Activated CD4-positive, alpha-beta memory T cell treated with anti-CD3 and anti-CD28 coated beads for 36 hours (primary cell): ENCODE results near the gene PSTK. TPM values are rescaled to one million over a fixed set of nuclear protein-coding genes. Genes with fewer than 3 reads are reported as not detected.
A peak's percentile ranks its signal among the peaks of the same experiment; 100 is the strongest.

Experiments used
- CTCF ChIA-PET: fragments of 350-600 bp; sonication (Branson Sonifier 250); formaldehyde crosslinking; loops from one replicate; lab custom pipeline; 2021; ENCODE audit warnings: antibody characterized with exemption, inconsistent platforms; lab: Charles Lee
- POLR2A ChIA-PET: fragments of 350-600 bp; sonication (Branson Sonifier 250); formaldehyde crosslinking; loops from one replicate; lab custom pipeline; 2021; ENCODE audit warnings: antibody characterized with exemption; lab: Charles Lee
- DNase-seq: peaks from one replicate; pipeline ENCODE4 v3.0.0-alpha.2; 2020
- H3K27ac Mint-ChIP-seq: one replicate; pipeline ENCODE4 v1.8.0; 2021; ENCODE audit warnings: mixed read lengths
- H3K27me3 Mint-ChIP-seq: one replicate; pipeline ENCODE4 v1.8.0; 2021; ENCODE audit warnings: mixed read lengths
- H3K36me3 Mint-ChIP-seq: one replicate; pipeline ENCODE4 v1.8.0; 2021; ENCODE audit warnings: mixed read lengths
- H3K4me1 Mint-ChIP-seq: one replicate; pipeline ENCODE4 v1.8.0; 2021; ENCODE audit warnings: low read depth, mixed read lengths
- H3K4me3 Mint-ChIP-seq: one replicate; pipeline ENCODE4 v1.8.0; 2021; ENCODE audit warnings: mild to moderate bottlenecking, mixed read lengths
- H3K9me3 Mint-ChIP-seq: one replicate; pipeline ENCODE4 v1.8.0; 2021; ENCODE audit warnings: mixed read lengths
- intact Hi-C: fragments of 100-400 bp; cut with micrococcal nuclease; formaldehyde crosslinking; loops from one replicate; pipeline ENCODE4 v1.15.1; 2023
- total RNA-seq, 2 experiments: library from RNA; stranded (reverse); gene quantifications; one replicate each; pipeline ENCODE4 v1.2.3, GENCODE V29; 2021

The PSTK gene
- total RNA-seq, 2 experiments from 2014 or later = 3.2 to 3.4 TPM

- H3K4me1 Mint-ChIP-seq = peaks cover 17% of the 10 kb centered on the region
- peaks cover 13% of the 10 kb centered on the region for H3K36me3 Mint-ChIP-seq
- H3K9me3 Mint-ChIP-seq = no peaks in the 10 kb centered on the region
- no peaks in the 10 kb centered on the region for H3K27me3 Mint-ChIP-seq
- H3K27ac Mint-ChIP-seq = no peak overlapping the region
- H3K4me3 Mint-ChIP-seq = no peak overlapping the region
- no peak for DNase-seq
- ChIA-PET CTCF (interaction anchor here (1.7 kb wide), 1 partner anchor 15 kb away, joined by 5 read pairs; no protein-coding TSS in a partner anchor), POLR2A (no interaction called here)
- intact Hi-C loops = no loop called here
These were observed 15.7 kb downstream of the PSTK start for GRCh38 chr10:122995936-122996335.

- intact Hi-C loops = no loop called here
- DNase-seq = no peak
- POLR2A ChIA-PET = no interaction called here
- CTCF ChIA-PET = interaction anchor here (1.0 to 1.4 kb wide), 2 partner anchors 10 to 17 kb away, joined by 3 read pairs; no protein-coding TSS in a partner anchor
- peaks cover 26% of the 10 kb centered on the region for H3K4me1 Mint-ChIP-seq
- H3K27ac Mint-ChIP-seq = peak overlapping the region; percentile 3
- no peaks in the 10 kb centered on the region for H3K9me3 Mint-ChIP-seq
- H3K4me3 Mint-ChIP-seq = no peak overlapping the region
- peaks cover 17% of the 10 kb centered on the region for H3K36me3 Mint-ChIP-seq
- H3K27me3 Mint-ChIP-seq = no peaks in the 10 kb centered on the region
These were observed 17.7 kb downstream of the PSTK start for GRCh38 chr10:122997864-122998263.

- Mint-ChIP-seq H3K27ac (peak overlapping the region; percentile 3), H3K4me1 (peaks cover 26% of the 10 kb centered on the region), H3K27me3 (no peaks in the 10 kb centered on the region), H3K9me3 (no peaks in the 10 kb centered on the region), H3K36me3 (peaks cover 17% of the 10 kb centered on the region), H3K4me3 (no peak overlapping the region)
- ChIA-PET POLR2A (interaction anchor here (0.9 kb wide), 1 partner anchor 9 kb away, joined by 3 read pairs; no protein-coding TSS in a partner anchor), CTCF (interaction anchor here (1.0 to 1.4 kb wide), 2 partner anchors 9 to 18 kb away, joined by 3 read pairs; no protein-coding TSS in a partner anchor)
- no peak for DNase-seq
- intact Hi-C loops = no loop called here
These were observed 18.2 kb downstream of the PSTK start for GRCh38 chr10:122998360-122998917.

GRCh38 chr10:122998934-122999333, 18.7 kb downstream of the PSTK start:
- peaks cover 15% of the 10 kb centered on the region for H3K36me3 Mint-ChIP-seq
- no peak overlapping the region for H3K27ac Mint-ChIP-seq

GRCh38 chr10:122999347-122999746, 19.1 kb downstream of the PSTK start:
- H3K36me3 Mint-ChIP-seq = peaks cover 11% of the 10 kb centered on the region
- ChIA-PET CTCF (interaction anchor here (0.6 to 0.9 kb wide), 2 partner anchors 14 to 633 kb away, joined by 3 read pairs; no protein-coding TSS in a partner anchor), POLR2A (interaction anchor here (0.7 to 0.9 kb wide), 2 partner anchors 8 kb away, joined by 3 read pairs; no protein-coding TSS in a partner anchor)
- no peaks in the 10 kb centered on the region for H3K27me3 Mint-ChIP-seq
- no peaks in the 10 kb centered on the region for H3K9me3 Mint-ChIP-seq
- peaks cover 30% of the 10 kb centered on the region for H3K4me1 Mint-ChIP-seq
- DNase-seq = no peak
- H3K27ac Mint-ChIP-seq = peak overlapping the region; percentile 50
- H3K4me3 Mint-ChIP-seq = no peak overlapping the region
- intact Hi-C loops = no loop called here

More at GRCh38 chr10:122998934-122999333, 18.7 kb downstream of the PSTK start:
- intact Hi-C loops = no loop called here
- no peak for DNase-seq
- POLR2A ChIA-PET = interaction anchor here (0.9 kb wide), 1 partner anchor 9 kb away, joined by 3 read pairs; no protein-coding TSS in a partner anchor
- H3K4me3 Mint-ChIP-seq = no peak overlapping the region
- no peaks in the 10 kb centered on the region for H3K9me3 Mint-ChIP-seq
- peaks cover 28% of the 10 kb centered on the region for H3K4me1 Mint-ChIP-seq
- CTCF ChIA-PET = interaction anchor here (0.9 kb wide), 1 partner anchor 14 kb away, joined by 3 read pairs; no protein-coding TSS in a partner anchor
- no peaks in the 10 kb centered on the region for H3K27me3 Mint-ChIP-seq

GRCh38 chr10:123000155-123000554, 20.0 kb downstream of the PSTK start:
- H3K4me3 Mint-ChIP-seq = no peak overlapping the region
- intact Hi-C loops = loop anchor here (1.0 to 10.0 kb wide), 2 partner anchors 8 to 625 kb away; partner anchors contain the start of genes IKZF5 and PLEKHA1
- no peak for DNase-seq
- no peaks in the 10 kb centered on the region for H3K9me3 Mint-ChIP-seq
- POLR2A ChIA-PET = interaction anchor here (0.7 to 0.8 kb wide), 2 partner anchors 9 to 18 kb away, joined by 3 read pairs; no protein-coding TSS in a partner anchor
- H3K4me1 Mint-ChIP-seq = peaks cover 35% of the 10 kb centered on the region
- H3K36me3 Mint-ChIP-seq = peaks cover 8% of the 10 kb centered on the region
- peak overlapping the region; percentile 66 for H3K27ac Mint-ChIP-seq
- no peaks in the 10 kb centered on the region for H3K27me3 Mint-ChIP-seq
- CTCF ChIA-PET = no interaction called here

- intact Hi-C loops = loop anchor here (10.0 kb wide), 1 partner anchor 627 kb away; the partner anchor contains the start of gene PLEKHA1
- H3K36me3 Mint-ChIP-seq = peaks cover 4% of the 10 kb centered on the region
- no peak for DNase-seq
- H3K27me3 Mint-ChIP-seq = no peaks in the 10 kb centered on the region
- no peak overlapping the region for H3K4me3 Mint-ChIP-seq
- peaks cover 45% of the 10 kb centered on the region for H3K4me1 Mint-ChIP-seq
- ChIA-PET CTCF (no interaction called here), POLR2A (no interaction called here)
- no peaks in the 10 kb centered on the region for H3K9me3 Mint-ChIP-seq
- no peak overlapping the region for H3K27ac Mint-ChIP-seq
These were observed 21.2 kb downstream of the PSTK start for GRCh38 chr10:123001370-123001769.

- ChIA-PET POLR2A (no interaction called here), CTCF (interaction anchor here (1.9 kb wide), 1 partner anchor 25 kb away, joined by 4 read pairs; the partner anchor contains the start of gene PSTK)
- intact Hi-C loops = loop anchor here (10.0 kb wide), 1 partner anchor 629 kb away; the partner anchor contains the start of gene PLEKHA1
- Mint-ChIP-seq H3K9me3 (no peaks in the 10 kb centered on the region), H3K4me1 (peaks cover 59% of the 10 kb centered on the region), H3K27ac (no peak overlapping the region), H3K36me3 (peaks cover 9% of the 10 kb centered on the region), H3K4me3 (no peak overlapping the region), H3K27me3 (no peaks in the 10 kb centered on the region)
- DNase-seq = no peak
These were observed 24.1 kb downstream of the PSTK start for GRCh38 chr10:123004298-123004697.

- POLR2A ChIA-PET = interaction anchor here (0.7 to 5.2 kb wide), 5 partner anchors 9 to 54 kb away, joined by 3 to 34 read pairs (median 4); partner anchors contain the start of genes C10orf88 and PSTK
- peaks cover 14% of the 10 kb centered on the region for H3K36me3 Mint-ChIP-seq
- H3K4me3 Mint-ChIP-seq = peak overlapping the region; percentile 99
- intact Hi-C loops = loop anchor here (1.0 to 10.0 kb wide), 7 partner anchors 7 to 1079 kb away; partner anchors contain the start of genes ATE1, BUB3, C10orf88 and FAM24B
- peaks cover 47% of the 10 kb centered on the region for H3K4me1 Mint-ChIP-seq
- H3K27ac Mint-ChIP-seq = peak overlapping the region; percentile 96
- peak; percentile 63 for DNase-seq
- no peaks in the 10 kb centered on the region for H3K9me3 Mint-ChIP-seq
- CTCF ChIA-PET = interaction anchor here (0.7 to 2.2 kb wide), 7 partner anchors 10 to 1381 kb away, joined by 3 to 13 read pairs (median 4); partner anchors contain the start of genes BUB3 and PSTK
- no peaks in the 10 kb centered on the region for H3K27me3 Mint-ChIP-seq
These were observed 27.6 kb downstream of the PSTK start for GRCh38 chr10:123007558-123008354.

GRCh38 chr10:123008355-123009104, 28.3 kb downstream of the PSTK start, which contains the start of the genes ACADSB and IKZF5:
Gene ACADSB, plus strand, starts transcription at chr10:123009006. Its CDS starts 24 bp downstream, at chr10:123009030.
Gene IKZF5, minus strand, starts transcription at chr10:123008795. Its CDS starts 10,170 bp downstream, at chr10:122998625.
- H3K27me3 Mint-ChIP-seq = no peaks in the 10 kb centered on the region
- peaks cover 47% of the 10 kb centered on the region for H3K4me1 Mint-ChIP-seq
- no peaks in the 10 kb centered on the region for H3K9me3 Mint-ChIP-seq
- peak within 1 kb of the TSS; percentile 96 for H3K27ac Mint-ChIP-seq
- peaks cover 14% of the 10 kb centered on the region for H3K36me3 Mint-ChIP-seq
- peak within 1 kb of the TSS; percentile 99 for H3K4me3 Mint-ChIP-seq
- POLR2A ChIA-PET = interaction anchor here (0.7 to 5.2 kb wide), 4 partner anchors 18 to 55 kb away, joined by 4 to 34 read pairs (median 6); partner anchors contain the start of genes C10orf88 and PSTK
- peak; percentile 98 for DNase-seq
- CTCF ChIA-PET = interaction anchor here (0.7 to 2.2 kb wide), 6 partner anchors 13 to 146 kb away, joined by 3 to 13 read pairs (median 5); partner anchors contain the start of genes BUB3 and PSTK
- intact Hi-C loops = loop anchor here (1.0 to 10.0 kb wide), 7 partner anchors 8 to 1080 kb away; partner anchors contain the start of genes ATE1, BUB3, C10orf88 and FAM24B
